ENCODE data around the gene NPFF. TPM values are rescaled to one million over a fixed set of nuclear protein-coding genes. Genes with fewer than 3 reads are reported as not detected.
A peak's percentile ranks its signal among the peaks of the same experiment; 100 is the strongest.

Gene NPFF
- total RNA-seq, 1 experiment from 2014 or later: 0.59 TPM

GRCh38 chr12:53500776-53501614, 6.3 kb downstream of the NPFF start, which contains the start of gene TARBP2 (continued):
- TF ChIP-seq ATF6 (CRISPR knock-in tag; IDR thresholded peaks at IDR 0.05) (no peak), STAT6 (CRISPR knock-in tag; conservative IDR thresholded peaks at IDR 0.05; ENCODE audit: low read depth) (no peak), ZNF671 (CRISPR knock-in tag; IDR thresholded peaks at IDR 0.05) (no peak), GTF2I (CRISPR knock-in tag; conservative IDR thresholded peaks at IDR 0.05) (no peak), ZSCAN18 (CRISPR knock-in tag; IDR thresholded peaks at IDR 0.05) (no peak), KAT7 (CRISPR knock-in tag; IDR thresholded peaks at IDR 0.05; ENCODE audit: borderline replicate concordance) (0 out of 2 replicates have a peak, but pooled peaks have one; percentile 60), NR3C1 (CRISPR knock-in tag; conservative IDR thresholded peaks at IDR 0.05; ENCODE audit: low read depth) (no peak), ZNF416 (CRISPR knock-in tag; IDR thresholded peaks at IDR 0.05) (peak; percentile 30; the same call in 1 of the 2 replicates), CTCF (IDR thresholded peaks at IDR 0.05) (no peak), NFATC4 (CRISPR knock-in tag; IDR thresholded peaks at IDR 0.05) (0 out of 2 replicates have a peak, but pooled peaks have one; percentile 20), ZBTB21 (CRISPR knock-in tag; IDR thresholded peaks at IDR 0.05; ENCODE audit: borderline replicate concordance) (no peak), MXD4 (CRISPR knock-in tag; IDR thresholded peaks at IDR 0.05; ENCODE audit: borderline replicate concordance) (no peak), CDX4 (CRISPR knock-in tag; IDR thresholded peaks at IDR 0.05; ENCODE audit: borderline replicate concordance) (no peak), CBFB (CRISPR knock-in tag; IDR thresholded peaks at IDR 0.05; ENCODE audit: low read depth) (no peak), ZNF317 (CRISPR knock-in tag; IDR thresholded peaks at IDR 0.05; ENCODE audit: borderline replicate concordance, low read depth) (0 out of 2 replicates have a peak, but pooled peaks have one; percentile 9), USF2 (CRISPR knock-in tag; IDR thresholded peaks at IDR 0.05) (no peak), NR1H2 (CRISPR knock-in tag; IDR thresholded peaks at IDR 0.05) (no peak), OVOL2 (CRISPR knock-in tag; IDR thresholded peaks at IDR 0.05; ENCODE audit: borderline replicate concordance) (no peak), E2F4 (CRISPR knock-in tag; IDR thresholded peaks at IDR 0.05; ENCODE audit: borderline replicate concordance, low read depth) (no peak), HMGA2 (CRISPR knock-in tag; IDR thresholded peaks at IDR 0.05) (no peak), GRHL2 (CRISPR knock-in tag; IDR thresholded peaks at IDR 0.05; ENCODE audit: insufficient replicate concordance, severe bottlenecking) (no peak), ZNF532 (CRISPR knock-in tag; IDR thresholded peaks at IDR 0.05; ENCODE audit: borderline replicate concordance) (peak; percentile 94; the same call in 1 of the 2 replicates)
